Activated CD4-positive, alpha-beta T cell treated with anti-CD3 and anti-CD28 coated beads, Interleukin-10, Interleukin-2, amounts not matched to agents 100 ng/mL and 50 ng/mL, durations not matched to agents 16 hours and 8 hours (primary cell): ENCODE results near the gene HHEX.
A peak's percentile ranks its signal among the peaks of the same experiment; 100 is the strongest.

ENCODE experiments used
- DNase-seq: peaks from one replicate; pipeline ENCODE4 v3.0.0-alpha.2; 2020

Gene HHEX

GRCh38 chr10:92695679-92696605 is 6.2 kb downstream of the HHEX start:
- DNase-seq, result no peak

DNA sequence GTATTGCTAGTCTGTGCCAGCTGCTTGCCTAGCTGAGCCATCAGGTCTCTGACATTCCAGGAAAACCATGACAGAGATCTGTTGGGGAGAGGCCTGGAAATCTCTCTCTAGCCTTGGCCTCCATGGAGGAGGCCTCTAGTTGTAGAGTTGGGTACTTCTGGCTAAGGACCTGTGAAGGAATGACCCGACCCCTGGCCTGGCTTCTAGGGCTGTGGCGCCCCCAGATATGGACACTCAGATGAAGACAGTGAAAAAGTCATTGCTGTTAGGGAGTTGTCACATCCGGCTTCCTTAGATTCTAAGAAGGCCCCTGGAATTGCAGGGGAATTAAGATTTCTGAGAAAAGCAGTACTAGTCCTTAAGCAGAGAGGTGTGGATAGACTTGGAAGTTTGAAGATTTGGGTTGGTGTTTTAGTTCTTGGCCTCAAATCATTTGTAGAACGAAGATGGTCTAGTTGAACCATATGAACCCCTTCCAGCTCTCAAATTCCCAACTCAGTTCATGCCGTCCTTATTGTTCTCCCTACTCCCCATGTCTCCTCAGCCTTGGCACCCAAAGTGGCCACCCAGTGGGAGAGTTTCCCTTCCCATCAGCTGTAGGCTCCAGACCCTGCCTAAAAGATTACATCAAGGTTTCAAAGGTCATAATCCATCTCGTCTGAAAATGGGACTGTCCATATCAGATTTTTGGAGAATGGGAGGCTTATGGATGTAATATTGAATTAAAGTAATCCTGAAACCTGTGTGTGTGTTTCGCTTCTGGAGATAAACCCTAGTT is 7.0 kb downstream of the HHEX start:
- DNase-seq, result no peak

- DNase-seq, result peak; percentile 16
These were observed 8.1 kb downstream of the HHEX start for GRCh38 chr10:92697663-92698511.

DNA sequence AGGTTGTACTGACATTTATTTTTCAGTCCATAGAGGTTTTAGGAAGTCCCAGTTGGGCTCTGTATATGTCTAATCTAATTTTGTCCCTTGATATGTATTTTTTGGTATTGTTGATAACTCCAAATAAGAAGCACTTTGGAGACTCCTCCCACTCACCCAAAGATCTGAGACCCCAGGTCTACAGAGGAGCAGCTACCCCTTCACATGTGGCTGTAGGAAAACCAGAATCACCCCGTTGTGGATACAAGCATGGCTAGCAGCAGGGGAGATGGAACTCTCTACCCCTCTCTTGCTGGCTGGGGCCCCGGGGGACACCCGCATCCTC is 9.4 kb downstream of the HHEX start:
- no peak for DNase-seq

- peak; percentile 38 for DNase-seq
These were observed 10.0 kb downstream of the HHEX start for GRCh38 chr10:92699518-92700381.

GRCh38 chr10:92702301-92702916 is 12.7 kb downstream of the HHEX start:
- no peak for DNase-seq

DNA sequence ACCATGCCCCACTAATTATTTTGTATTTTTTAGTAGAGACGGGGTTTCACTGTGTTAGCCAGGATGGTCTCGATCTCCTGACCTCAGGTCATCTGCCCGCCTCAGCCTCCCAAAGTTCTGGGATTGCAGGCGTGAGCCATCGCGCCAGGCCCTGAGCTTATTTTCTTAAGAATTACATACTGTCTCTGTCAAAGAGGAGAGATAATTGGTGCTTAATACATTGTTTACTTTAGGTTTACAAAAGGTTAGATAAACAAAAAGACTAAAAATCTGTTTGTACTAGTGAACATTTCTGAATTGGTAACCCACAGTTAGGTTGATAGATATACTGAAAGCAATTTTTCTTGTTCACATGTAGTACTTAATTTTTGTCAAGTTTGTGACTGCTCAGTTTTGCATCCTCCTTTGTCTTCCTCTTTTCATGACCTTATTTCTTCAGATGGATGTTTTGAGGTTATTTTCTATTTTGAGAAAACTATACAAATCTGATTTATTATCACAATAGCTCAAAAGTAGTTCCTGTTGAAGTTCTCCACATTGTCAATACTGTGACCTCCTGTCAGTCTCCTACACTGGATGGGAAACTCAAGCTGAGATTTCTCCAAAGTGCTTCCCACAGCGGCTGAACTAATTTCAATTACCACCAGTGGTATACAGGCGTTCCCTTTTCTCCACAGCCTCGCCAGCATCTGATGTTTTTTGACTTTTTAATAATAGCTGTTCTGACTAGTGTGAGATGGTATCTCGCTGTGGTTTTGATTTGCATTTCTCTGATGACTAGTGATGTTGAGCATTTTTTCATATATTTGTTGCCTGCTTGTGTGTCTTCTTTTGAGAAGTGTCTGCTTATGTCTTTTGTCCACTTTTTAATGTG is 22.5 kb downstream of the HHEX start:
- DNase-seq, result no peak

GRCh38 chr10:92714152-92714845 is 24.5 kb downstream of the HHEX start:
- no peak for DNase-seq

DNA sequence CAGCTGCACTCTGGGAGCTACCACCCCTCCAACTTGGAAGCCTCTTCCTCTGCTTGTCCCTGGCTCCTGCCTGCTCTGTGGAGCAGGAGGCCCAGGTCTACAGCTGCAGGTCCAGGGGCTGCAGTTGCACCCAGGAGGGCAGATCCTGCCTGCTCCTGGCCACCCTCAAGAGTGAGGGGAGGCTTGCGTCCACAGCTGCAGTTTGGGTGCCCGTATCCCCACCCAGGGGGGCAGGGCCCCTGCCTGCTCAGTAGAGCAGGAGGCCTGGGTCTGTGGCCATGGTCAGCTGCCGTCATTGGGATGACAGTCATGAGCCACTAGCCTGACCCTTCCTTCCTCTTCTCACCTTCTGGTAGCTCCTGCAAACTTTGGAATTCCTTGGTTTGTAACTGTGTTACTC is 25.1 kb downstream of the HHEX start:
- no peak for DNase-seq

DNA sequence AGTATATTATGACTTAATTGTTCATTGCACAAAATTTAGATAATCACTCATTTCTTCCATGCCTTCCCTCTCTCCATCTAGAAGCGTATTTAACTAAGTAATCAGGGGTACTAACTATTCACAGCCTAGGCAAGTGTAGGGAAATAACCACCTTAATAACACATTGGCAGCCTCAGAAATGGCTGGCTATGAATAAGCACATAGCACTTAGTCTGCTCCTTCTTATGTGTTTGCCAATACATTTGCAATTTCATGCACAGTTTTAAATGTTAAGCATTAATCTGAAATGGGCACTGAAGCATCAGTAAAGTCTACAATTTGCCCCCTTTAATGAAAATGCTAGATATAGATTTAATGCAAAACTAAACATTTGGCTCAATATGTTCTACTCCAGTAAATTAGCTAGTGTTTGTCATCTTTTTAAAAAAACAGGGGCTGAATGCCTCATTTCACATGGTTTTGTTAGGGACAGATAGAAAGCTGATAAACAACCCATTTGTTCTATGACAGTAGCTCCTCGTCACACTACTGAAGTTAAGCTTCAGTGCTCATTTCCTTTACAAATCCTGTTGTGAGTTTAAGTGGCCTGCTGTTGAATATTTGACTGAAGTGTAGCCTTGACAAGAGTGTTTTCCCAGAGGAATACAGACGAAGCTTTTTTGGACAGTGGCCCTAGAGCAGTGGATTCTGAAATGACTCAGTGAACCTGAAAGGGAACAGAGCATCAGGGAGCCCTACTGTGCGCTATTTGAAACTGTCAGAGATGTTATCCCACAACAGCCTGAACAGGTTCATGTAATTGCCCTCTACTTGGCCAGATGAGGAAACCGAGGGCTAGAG is 30.5 kb downstream of the HHEX start:
- no peak for DNase-seq

GRCh38 chr10:92720831-92721165 is 31.0 kb downstream of the HHEX start:
- no peak for DNase-seq

DNA sequence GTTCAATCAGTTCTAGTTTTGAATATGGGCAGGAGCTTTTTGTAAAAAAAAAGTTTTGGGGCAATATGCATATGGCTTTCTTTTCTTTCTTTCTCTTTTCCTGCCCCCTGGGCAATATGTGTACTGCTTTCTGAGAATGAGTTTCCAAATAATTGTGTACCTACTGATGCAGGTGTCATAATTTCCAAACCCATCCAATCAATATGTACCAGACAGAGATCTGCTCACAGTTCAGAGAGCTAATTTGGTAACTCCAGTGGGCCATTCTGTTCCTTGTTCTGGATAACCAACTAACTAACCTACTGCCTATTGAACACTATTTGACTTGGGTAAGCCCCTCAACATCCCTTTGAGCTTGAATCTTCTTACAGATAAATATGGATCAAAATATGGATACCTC is 32.6 kb downstream of the HHEX start:
- DNase-seq, result no peak

GRCh38 chr10:92727141-92727540 is 37.4 kb downstream of the HHEX start:
- no peak for DNase-seq

DNA sequence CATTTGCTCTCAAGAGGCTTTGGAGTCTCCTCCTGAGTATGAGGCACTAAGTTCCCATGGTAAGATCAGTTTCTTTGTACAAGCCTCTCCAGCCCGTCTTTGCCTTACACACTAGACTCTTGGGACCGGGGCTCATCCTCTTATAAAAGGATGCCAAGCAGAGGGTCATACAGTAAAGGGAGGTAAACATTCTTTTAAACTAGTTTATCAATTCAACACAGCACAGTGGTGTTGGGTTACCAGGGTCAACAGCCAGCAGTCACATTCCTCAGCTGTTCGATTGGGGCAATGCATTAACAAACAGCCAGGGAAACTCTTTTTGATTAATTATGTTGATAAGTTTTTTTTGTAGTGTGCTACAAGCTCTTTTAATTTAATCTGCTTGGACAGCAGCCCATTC is 37.8 kb downstream of the HHEX start:
- no peak for DNase-seq

DNA sequence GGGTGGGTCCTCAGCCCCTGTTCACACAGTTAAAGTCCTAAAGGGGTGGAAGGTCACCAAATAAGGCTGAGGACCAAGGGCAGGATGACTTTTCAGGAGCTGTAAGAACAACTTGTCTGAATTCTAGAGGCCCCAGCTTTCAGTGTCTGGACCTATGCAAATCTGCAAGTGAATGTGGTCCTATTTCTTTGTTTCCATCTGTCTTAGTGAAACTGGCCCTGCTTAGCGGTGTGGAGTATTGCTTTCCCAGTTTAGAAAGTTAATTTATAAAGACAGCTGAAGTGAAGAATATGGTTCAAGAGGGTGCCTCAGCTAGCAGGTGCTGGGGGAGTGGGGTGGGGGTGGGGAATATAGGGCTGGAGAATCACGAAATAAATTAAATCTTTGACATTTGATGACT is 40.1 kb downstream of the HHEX start:
- no peak for DNase-seq

DNA sequence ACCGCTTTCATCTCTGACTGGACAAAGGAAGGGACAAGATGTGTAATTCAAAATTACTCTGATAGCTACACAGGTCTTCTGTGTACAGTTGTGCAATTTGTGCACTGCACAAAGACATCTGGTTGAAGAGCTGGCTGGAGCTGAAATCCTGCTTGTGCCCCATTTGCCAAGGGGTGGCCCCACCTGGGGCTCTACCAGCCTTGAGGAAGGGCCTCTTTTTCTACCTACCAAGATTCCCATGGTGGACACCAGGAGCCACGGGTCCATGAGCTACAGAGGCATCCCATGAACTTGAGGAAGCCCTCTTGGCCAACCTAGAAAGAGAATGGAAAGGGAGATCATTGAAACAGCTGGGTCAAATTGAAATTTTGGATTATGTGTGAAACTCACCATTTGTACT is 43.2 kb downstream of the HHEX start:
- DNase-seq, result no peak

DNA sequence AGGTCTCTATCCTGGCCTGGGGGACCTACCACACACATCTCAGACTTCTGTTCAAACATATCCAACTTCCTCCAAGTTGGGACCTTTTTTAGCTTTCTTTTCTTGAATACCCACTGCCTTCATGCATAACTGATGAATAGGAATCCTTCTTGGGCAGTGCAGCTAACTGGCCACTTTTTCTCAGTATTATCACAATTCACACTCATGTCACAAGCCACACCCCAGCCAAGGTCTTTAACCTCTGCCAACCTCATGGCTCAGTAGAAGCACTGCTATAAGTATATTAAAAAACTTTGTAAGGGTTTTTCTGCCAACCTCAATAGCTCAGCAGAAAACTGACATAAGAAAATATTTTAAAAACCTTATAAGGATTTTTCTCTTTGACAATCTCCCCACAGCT is 44.5 kb downstream of the HHEX start:
- DNase-seq, result no peak

GRCh38 chr10:92735938-92736337 is 46.2 kb downstream of the HHEX start:
- no peak for DNase-seq

DNA sequence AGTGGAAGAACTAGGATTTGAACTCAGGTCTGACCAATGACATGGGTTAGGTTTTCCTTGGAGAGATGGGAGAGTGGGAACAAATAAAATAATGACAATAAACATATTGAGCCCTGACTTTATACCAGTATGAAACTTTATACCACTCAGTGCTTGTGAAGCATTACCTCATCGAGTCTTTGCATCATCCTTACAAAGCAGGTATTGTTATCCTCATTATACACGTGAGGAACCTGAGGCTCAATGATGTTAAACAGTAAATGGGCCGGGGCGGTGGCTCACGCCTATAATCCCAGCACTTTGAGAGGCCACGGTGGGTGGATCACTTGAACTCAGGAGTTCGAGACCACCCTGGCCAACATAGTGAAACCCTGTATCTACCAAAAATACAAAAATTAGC is 47.7 kb downstream of the HHEX start:
- DNase-seq, result no peak
